SK-N-SH (cell line): ENCODE measurements around the gene RAB4A.

ENCODE experiments used
- CHD2 ChIP-seq: fragments of 150-350 bp; IDR thresholded peaks from 2 replicates; pipeline ENCODE4 v1.6.1; 2018; ENCODE audit warnings: low read length; ENCODE audit not compliant: partially characterized antibody
- EZH2phosphoT487 ChIP-seq: fragments of 200-600 bp; sonication (generic); IDR thresholded peaks from 2 replicates; pipeline ENCODE4 v1.6.1; 2017; ENCODE audit warnings: low read depth, mixed run types, mild to moderate bottlenecking, antibody characterized with exemption, moderate library complexity, borderline replicate concordance
- RXRA ChIP-seq: IDR thresholded peaks from 2 replicates; pipeline ENCODE4 v1.4.0; 2012; ENCODE audit warnings: low read depth, mild to moderate bottlenecking, borderline replicate concordance

GRCh38 chr1:229285440-229285839 lies 14.5 kb downstream of the RAB4A start:
- TF ChIP-seq RXRA (no peak), EZH2phosphoT487 (no peak), CHD2 (no peak)
